ENCODE results near the gene CNKSR3.
"Not testable (repeated sequence)": the region's sequence is repeated elsewhere in the genome, so short reads cannot be mapped to it uniquely, and the experiment has no call there.

The CNKSR3 gene

GRCh38 chr6:154515826-154516225, 5.3 kb upstream of the CNKSR3 start:
- Mint-ChIP-seq H3K4me1 (peaks cover 3% of the 10 kb centered on the region), H3K9me3 (no peaks in the 10 kb centered on the region)

DNA sequence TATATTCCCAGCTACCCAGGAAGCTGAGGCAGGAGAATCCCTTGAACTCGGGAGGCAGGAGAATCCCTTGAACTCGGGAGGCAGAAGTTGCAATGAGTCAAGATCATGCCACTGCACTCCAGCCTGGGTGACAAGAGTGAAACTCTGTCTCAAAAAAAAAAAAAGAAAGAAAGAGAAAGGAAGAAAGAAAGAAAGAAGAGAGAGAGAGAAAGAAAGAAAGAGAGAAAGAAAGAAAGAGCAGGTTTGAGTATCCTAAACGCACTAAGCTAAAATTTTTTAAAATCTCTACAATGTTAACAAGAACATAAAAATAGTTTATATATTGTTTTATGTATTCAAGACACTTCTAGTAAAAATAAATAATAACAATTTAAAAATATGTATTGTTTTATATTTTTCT, 4.6 kb upstream of the CNKSR3 start:
- H3K27ac Mint-ChIP-seq; ATAC-seq (ENCODE audit: low read depth); DNase-seq (ENCODE audit: low spot score in 2 of 2); H3K4me3 Mint-ChIP-seq; H3K36me3 Mint-ChIP-seq; H3K9me3 Mint-ChIP-seq; H3K4me1 Mint-ChIP-seq: not testable (repeated sequence)
- peaks cover 20% of the 10 kb centered on the region for H3K27me3 Mint-ChIP-seq

More at GRCh38 chr6:154515826-154516225, 5.3 kb upstream of the CNKSR3 start:
- no peak overlapping the region for H3K27ac Mint-ChIP-seq
- peaks cover 20% of the 10 kb centered on the region for H3K27me3 Mint-ChIP-seq
- DNase-seq (ENCODE audit: low spot score in 2 of 2) (no peak), ATAC-seq (ENCODE audit: low read depth) (no peak)
- H3K4me3 Mint-ChIP-seq: no peak overlapping the region
- peaks cover 2% of the 10 kb centered on the region for H3K36me3 Mint-ChIP-seq

- H3K4me1 Mint-ChIP-seq: peaks cover 3% of the 10 kb centered on the region
- no peaks in the 10 kb centered on the region for H3K9me3 Mint-ChIP-seq
- peaks cover 18% of the 10 kb centered on the region for H3K27me3 Mint-ChIP-seq
- no peak overlapping the region for H3K27ac Mint-ChIP-seq
- no peak overlapping the region for H3K4me3 Mint-ChIP-seq
- no peak for DNase-seq (ENCODE audit: low spot score in 2 of 2)
- ATAC-seq (ENCODE audit: low read depth): no peak
- peaks cover 2% of the 10 kb centered on the region for H3K36me3 Mint-ChIP-seq
These were observed 4.0 kb upstream of the CNKSR3 start for GRCh38 chr6:154514481-154514880.

GRCh38 chr6:154513601-154514320, 3.3 kb upstream of the CNKSR3 start:
- H3K27ac Mint-ChIP-seq: no peak overlapping the region
- H3K4me1 Mint-ChIP-seq: peaks cover 3% of the 10 kb centered on the region
- H3K27me3 Mint-ChIP-seq: peaks cover 20% of the 10 kb centered on the region
- DNase-seq (ENCODE audit: low spot score in 2 of 2) (no peak), ATAC-seq (ENCODE audit: low read depth) (no peak)
- peaks cover 2% of the 10 kb centered on the region for H3K36me3 Mint-ChIP-seq
- no peak overlapping the region for H3K4me3 Mint-ChIP-seq
- no peaks in the 10 kb centered on the region for H3K9me3 Mint-ChIP-seq

DNA sequence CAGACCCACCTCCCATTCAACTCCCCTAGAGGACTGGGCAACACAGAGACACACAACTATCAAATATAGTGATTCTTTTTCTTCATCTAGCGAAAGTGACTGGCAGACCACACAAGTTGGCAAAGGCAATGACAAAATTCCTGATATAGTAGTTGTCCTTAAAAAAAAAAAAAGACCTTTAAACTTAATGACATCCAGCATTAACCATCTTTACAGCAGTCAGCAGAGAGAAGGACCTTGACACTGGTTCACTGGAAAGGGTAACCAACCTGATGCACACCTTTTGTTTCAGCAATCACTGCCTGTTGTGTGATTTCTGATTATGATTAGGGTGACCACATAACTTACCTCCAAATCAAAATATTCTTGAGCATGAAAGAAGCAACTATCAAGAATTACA, 1.7 kb upstream of the CNKSR3 start:
- Mint-ChIP-seq H3K27ac (no peak overlapping the region), H3K36me3 (peaks cover 2% of the 10 kb centered on the region), H3K9me3 (no peaks in the 10 kb centered on the region), H3K4me3 (no peak overlapping the region), H3K27me3 (peaks cover 22% of the 10 kb centered on the region), H3K4me1 (peaks cover 3% of the 10 kb centered on the region)
- ATAC-seq (ENCODE audit: low read depth) (no peak), DNase-seq (ENCODE audit: low spot score in 2 of 2) (no peak)

- ATAC-seq (ENCODE audit: low read depth) (no peak), DNase-seq (ENCODE audit: low spot score in 2 of 2) (no peak)
- H3K27me3 Mint-ChIP-seq: peaks cover 22% of the 10 kb centered on the region
- H3K36me3 Mint-ChIP-seq: peaks cover 2% of the 10 kb centered on the region
- H3K27ac Mint-ChIP-seq: no peak overlapping the region
- peaks cover 3% of the 10 kb centered on the region for H3K4me1 Mint-ChIP-seq
- H3K9me3 Mint-ChIP-seq: no peaks in the 10 kb centered on the region
- H3K4me3 Mint-ChIP-seq: no peak overlapping the region
These were observed 1.3 kb upstream of the CNKSR3 start for GRCh38 chr6:154511791-154512190.

DNA sequence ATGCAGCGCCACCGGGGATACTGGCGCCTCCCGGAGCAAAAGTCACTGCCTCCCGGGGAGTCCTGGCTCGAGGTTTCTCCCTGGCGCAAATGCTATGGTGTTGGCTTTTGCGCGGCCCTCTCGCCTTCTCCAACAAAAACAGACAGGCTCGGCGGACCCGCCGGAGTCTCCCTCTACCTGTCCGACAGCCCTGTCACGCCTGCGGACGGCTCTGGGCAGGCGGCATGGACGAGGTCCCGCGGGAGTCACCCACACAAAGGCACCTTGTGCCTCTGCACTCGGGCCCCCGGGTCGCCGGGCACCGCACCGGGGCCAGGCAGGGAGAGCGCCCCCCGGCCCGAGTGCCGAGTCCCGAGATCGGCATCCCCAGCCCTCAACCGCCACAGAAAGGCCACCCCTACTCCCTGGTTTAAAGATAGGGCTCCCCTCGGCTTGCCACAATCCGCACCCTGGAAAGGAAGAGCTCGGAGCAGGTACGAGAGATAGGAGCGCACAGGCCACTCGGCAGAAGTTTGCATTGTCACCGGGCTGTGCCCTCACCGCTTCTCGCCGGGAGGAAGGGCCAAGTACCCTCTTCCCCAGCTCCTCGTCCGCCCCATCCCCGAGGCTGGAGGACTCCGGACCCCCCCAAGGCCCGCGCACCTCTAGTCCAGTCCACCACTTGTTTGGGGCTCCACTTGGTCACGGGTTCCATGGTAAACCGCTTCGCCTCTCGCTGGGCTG, 903 bp downstream of the CNKSR3 start:
- Mint-ChIP-seq H3K4me1 (peaks cover 3% of the 10 kb centered on the region), H3K4me3 (peak overlapping the region; percentile 27), H3K27me3 (peaks cover 19% of the 10 kb centered on the region), H3K9me3 (no peaks in the 10 kb centered on the region), H3K27ac (no peak overlapping the region), H3K36me3 (peaks cover 2% of the 10 kb centered on the region)
- ATAC-seq (ENCODE audit: low read depth) (no peak), DNase-seq (ENCODE audit: low spot score in 2 of 2) (no peak)

- ATAC-seq (ENCODE audit: low read depth) (no peak), DNase-seq (ENCODE audit: low spot score in 2 of 2) (no peak)
- Mint-ChIP-seq H3K27me3 (peaks cover 21% of the 10 kb centered on the region), H3K9me3 (no peaks in the 10 kb centered on the region), H3K4me3 (no peak overlapping the region), H3K27ac (no peak overlapping the region), H3K36me3 (peaks cover 2% of the 10 kb centered on the region), H3K4me1 (peaks cover 3% of the 10 kb centered on the region)
These were observed 1.7 kb downstream of the CNKSR3 start for GRCh38 chr6:154508573-154509375.

GRCh38 chr6:154506991-154507898, 3.2 kb downstream of the CNKSR3 start:
- Mint-ChIP-seq H3K4me3 (no peak overlapping the region), H3K36me3 (peaks cover 2% of the 10 kb centered on the region), H3K4me1 (peaks cover 3% of the 10 kb centered on the region), H3K27me3 (peaks cover 19% of the 10 kb centered on the region), H3K9me3 (no peaks in the 10 kb centered on the region), H3K27ac (no peak overlapping the region)
- no peak for DNase-seq (ENCODE audit: low spot score in 2 of 2)
- ATAC-seq (ENCODE audit: low read depth): no peak

DNA sequence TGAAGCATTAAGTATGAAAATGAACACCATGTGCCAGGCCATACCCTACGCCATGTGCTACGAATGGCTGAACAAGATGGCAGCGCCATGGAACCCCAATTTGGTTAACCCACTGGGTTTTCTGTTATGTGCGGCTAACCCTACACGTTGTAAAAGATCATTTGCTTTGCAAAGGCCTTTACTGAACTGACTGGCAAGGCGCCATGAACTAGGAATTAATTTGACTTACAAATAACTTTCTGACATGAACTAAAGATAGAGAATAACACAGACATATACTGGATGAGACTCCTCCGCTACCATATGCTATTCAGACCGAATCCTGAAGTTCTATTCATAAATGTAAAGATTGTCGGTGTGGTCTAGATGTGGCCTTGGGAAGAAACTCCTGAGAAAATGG, 3.9 kb downstream of the CNKSR3 start:
- Mint-ChIP-seq H3K27ac (no peak overlapping the region), H3K9me3 (peaks cover under 1% of the 10 kb centered on the region), H3K27me3 (peaks cover 13% of the 10 kb centered on the region), H3K36me3 (no peaks in the 10 kb centered on the region), H3K4me3 (no peak overlapping the region), H3K4me1 (no peaks in the 10 kb centered on the region)
- ATAC-seq (ENCODE audit: low read depth) (no peak), DNase-seq (ENCODE audit: low spot score in 2 of 2) (no peak)

DNA sequence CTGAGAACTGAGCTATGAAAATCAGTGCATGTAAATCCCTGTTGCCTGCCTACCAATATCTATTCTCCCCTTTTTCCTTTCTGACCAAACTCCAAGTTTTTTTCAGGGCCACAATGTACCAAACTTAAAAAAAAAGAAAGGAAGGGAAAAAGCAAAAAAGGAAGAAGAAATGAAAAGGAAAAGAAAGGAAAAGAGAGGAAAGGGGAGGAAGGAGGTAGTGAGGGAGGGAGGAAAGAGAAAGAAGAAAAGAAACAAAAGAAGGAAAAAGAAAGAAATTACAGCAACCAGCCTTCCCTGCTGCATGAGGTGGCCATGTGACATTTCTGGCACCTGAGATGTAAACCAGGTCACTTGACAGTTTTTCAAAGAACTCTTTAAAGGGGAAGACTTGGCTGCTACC, 4.4 kb downstream of the CNKSR3 start:
- H3K27ac Mint-ChIP-seq: no peak overlapping the region
- ATAC-seq (ENCODE audit: low read depth) (no peak), DNase-seq (ENCODE audit: low spot score in 2 of 2) (no peak)
- H3K36me3 Mint-ChIP-seq: no peaks in the 10 kb centered on the region
- H3K9me3 Mint-ChIP-seq: peaks cover 4% of the 10 kb centered on the region
- H3K4me3 Mint-ChIP-seq: no peak overlapping the region
- H3K4me1 Mint-ChIP-seq: no peaks in the 10 kb centered on the region
- H3K27me3 Mint-ChIP-seq: peaks cover 16% of the 10 kb centered on the region

- Mint-ChIP-seq H3K4me1 (no peaks in the 10 kb centered on the region), H3K9me3 (peaks cover 4% of the 10 kb centered on the region), H3K27ac (no peak overlapping the region), H3K36me3 (no peaks in the 10 kb centered on the region), H3K4me3 (no peak overlapping the region), H3K27me3 (peaks cover 18% of the 10 kb centered on the region)
- DNase-seq (ENCODE audit: low spot score in 2 of 2) (no peak), ATAC-seq (ENCODE audit: low read depth) (no peak)
These were observed 5.5 kb downstream of the CNKSR3 start for GRCh38 chr6:154504865-154505449.

- Mint-ChIP-seq H3K4me1 (no peaks in the 10 kb centered on the region), H3K36me3 (no peaks in the 10 kb centered on the region), H3K27me3 (peaks cover 18% of the 10 kb centered on the region), H3K27ac (no peak overlapping the region), H3K4me3 (no peak overlapping the region), H3K9me3 (peaks cover 4% of the 10 kb centered on the region)
- no peak for ATAC-seq (ENCODE audit: low read depth)
- DNase-seq (ENCODE audit: low spot score in 2 of 2): no peak
These were observed 6.4 kb downstream of the CNKSR3 start for GRCh38 chr6:154504102-154504501.

All from memory B cell (primary cell).